ENCODE measurements around the gene EIF2A.

The EIF2A gene

DNA sequence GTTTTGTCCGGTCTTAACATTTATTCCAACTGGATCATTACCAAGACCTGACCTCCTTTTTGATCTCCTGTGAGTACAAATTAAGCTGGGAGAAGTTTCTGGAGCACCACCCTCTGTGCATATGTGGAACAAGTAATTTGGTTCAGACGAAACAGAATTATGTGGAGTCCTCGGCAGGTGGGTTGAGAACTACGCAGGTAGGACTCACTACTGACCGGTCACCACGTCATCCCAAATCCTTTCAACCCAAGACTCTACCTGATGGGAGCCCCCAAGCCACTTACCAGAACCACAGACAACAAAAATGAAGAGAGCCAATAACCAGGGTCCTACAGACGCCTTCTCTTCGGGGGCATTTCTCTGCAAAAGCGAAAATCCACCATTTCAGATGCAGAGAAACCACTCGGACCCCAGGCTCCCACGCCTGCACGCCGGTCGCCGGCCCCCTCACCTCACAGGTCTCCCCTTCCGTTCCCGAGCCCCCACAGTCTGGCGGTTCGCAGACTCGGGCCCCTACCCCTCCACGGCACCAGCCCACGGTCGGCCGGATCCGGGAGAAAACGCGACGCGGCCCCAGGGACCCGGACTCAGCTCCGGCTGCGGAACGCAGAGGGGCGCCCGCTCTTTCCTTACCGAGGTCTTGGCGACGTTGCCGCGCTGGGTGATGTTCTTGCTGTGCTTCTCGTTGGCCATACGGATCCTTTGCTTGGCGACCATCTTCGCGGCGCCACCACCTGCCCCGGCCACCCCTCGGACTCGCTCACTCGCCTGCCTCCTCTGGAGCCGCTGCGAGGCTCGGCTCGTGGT lies 965 bp upstream of the EIF2A start:
- peaks cover 10% of the 10 kb centered on the region for H3K4me1 ChIP-seq (ENCODE audit: control insufficient read depth, insufficient read depth, low read length)
- peak overlapping the region; percentile 96 for H3K4me3 ChIP-seq (ENCODE audit: low read length)
- peak overlapping the region; percentile 98 for H3K27ac ChIP-seq (ENCODE audit: low read depth, low read length)
- peak overlapping the region; percentile 96 for H3K9ac ChIP-seq (ENCODE audit: low read length)
- H3K36me3 ChIP-seq (ENCODE audit: control insufficient read depth, insufficient read depth, low read length): no peaks in the 10 kb centered on the region
- no peaks in the 10 kb centered on the region for H3K27me3 ChIP-seq (ENCODE audit: control insufficient read depth, insufficient read depth, low read length)

DNA sequence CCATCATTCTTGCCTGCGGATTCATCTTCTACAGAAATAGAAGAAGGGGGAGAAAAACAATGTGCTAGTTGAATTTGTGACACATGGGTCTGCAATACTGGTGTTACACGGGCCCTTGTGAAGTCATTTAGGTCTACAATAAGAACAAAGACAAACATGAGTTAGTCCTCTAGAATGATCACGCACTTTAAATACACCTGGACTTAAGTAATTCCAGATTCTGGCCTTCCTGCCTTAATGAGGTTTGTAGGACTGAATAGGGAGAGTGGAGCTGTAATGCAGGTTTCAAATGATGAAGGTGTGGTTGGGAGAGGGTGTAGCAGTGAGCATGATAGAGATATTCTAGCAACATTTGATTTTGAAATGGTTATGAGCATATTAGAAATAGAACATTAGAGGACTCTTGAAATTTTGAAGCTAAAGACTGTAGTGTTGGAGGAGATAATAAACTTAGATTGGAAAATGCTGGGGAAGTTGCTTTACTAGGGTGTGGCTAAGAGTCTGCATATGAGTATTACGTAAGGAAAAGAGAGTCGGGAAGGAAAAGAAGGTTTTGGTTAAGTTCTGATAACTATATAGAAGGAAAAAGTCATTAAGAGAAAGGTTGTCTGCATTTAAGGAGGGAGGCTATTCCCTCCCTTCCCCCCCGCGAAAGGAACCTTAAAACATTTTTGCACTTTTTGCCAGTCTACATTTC lies 606 bp downstream of the EIF2A start:
- H3K9ac ChIP-seq (ENCODE audit: low read length): peak overlapping the region; percentile 75
- peak overlapping the region; percentile 75 for H3K4me3 ChIP-seq (ENCODE audit: low read length)
- H3K36me3 ChIP-seq (ENCODE audit: control insufficient read depth, insufficient read depth, low read length): peaks cover 3% of the 10 kb centered on the region
- no peaks in the 10 kb centered on the region for H3K27me3 ChIP-seq (ENCODE audit: control insufficient read depth, insufficient read depth, low read length)
- peaks cover 10% of the 10 kb centered on the region for H3K4me1 ChIP-seq (ENCODE audit: control insufficient read depth, insufficient read depth, low read length)
- peak overlapping the region; percentile 86 for H3K27ac ChIP-seq (ENCODE audit: low read depth, low read length)

DNA sequence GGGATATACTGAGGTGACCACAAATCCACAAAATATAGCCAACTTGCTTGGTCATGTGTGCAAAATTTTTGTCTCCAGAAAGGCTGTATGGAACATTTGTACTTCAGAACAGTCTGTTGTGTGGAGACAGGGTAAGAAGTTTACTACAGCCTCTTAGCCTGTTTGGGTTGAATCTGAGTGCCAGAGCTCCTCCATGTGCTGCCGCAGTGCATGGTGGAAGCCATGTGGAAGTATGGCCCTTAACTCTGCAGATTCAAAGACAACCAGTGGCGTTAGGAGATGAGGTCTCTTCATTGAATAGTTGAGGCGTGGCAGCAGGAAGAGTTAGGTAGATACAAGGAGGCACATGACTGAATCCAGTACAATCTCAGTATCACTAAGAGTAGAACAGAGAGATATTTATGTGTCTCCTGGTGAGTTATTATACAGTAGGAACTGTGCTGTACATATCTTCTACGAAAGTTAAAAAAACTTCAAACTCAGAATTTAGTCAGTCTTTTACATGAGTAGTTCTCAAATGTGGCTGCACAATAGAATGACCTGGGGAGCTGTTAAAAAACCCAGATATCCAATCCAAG lies 9.4 kb downstream of the EIF2A start:
- Histone ChIP-seq H3K36me3 (ENCODE audit: control insufficient read depth, insufficient read depth, low read length) (peaks cover 7% of the 10 kb centered on the region), H3K9ac (ENCODE audit: low read length) (no peak overlapping the region), H3K4me1 (ENCODE audit: control insufficient read depth, insufficient read depth, low read length) (no peaks in the 10 kb centered on the region), H3K4me3 (ENCODE audit: low read length) (no peak overlapping the region), H3K27me3 (ENCODE audit: control insufficient read depth, insufficient read depth, low read length) (no peaks in the 10 kb centered on the region), H3K27ac (ENCODE audit: low read depth, low read length) (no peak overlapping the region)

DNA sequence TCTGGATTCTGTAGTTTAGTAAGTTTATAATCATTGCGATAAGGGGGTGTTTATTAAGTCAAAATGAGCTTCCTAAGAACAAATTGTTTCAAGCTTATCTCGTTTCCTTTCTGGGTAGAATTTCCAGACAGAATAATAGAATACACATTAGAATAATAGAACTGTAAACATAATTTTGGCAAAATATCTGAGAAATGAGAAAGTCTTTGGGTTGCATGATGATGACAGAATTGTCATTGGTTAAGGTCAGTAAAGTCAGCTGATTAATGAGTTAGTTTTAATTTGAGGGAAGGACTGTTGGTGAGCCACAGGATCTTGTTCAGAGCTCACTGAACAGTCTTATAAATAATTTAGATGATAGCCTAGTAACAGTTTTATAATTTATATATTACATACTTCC lies 10.2 kb downstream of the EIF2A start:
- H3K9ac ChIP-seq (ENCODE audit: low read length): no peak overlapping the region
- no peak overlapping the region for H3K4me3 ChIP-seq (ENCODE audit: low read length)
- H3K27me3 ChIP-seq (ENCODE audit: control insufficient read depth, insufficient read depth, low read length): no peaks in the 10 kb centered on the region
- H3K27ac ChIP-seq (ENCODE audit: low read depth, low read length): no peak overlapping the region
- no peaks in the 10 kb centered on the region for H3K4me1 ChIP-seq (ENCODE audit: control insufficient read depth, insufficient read depth, low read length)
- H3K36me3 ChIP-seq (ENCODE audit: control insufficient read depth, insufficient read depth, low read length): peaks cover 6% of the 10 kb centered on the region

DNA sequence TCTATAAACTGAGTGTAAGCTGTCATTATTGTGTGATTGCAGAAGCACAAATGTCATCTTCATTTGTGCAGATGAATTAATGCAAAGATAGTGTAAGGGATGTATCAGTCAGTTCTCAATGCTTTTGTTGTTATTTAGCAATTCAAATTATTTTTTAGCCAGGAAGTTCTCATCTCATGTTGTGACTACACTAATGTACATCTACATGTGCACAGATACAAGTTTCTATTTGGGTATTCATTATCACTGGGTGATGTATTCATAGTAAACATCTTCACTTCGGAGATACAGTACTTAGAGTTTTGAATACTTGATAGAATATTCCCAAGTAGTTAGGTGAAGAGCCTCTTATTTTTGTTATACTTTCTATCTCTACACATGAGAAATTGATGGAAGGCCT lies 11.1 kb downstream of the EIF2A start:
- Histone ChIP-seq H3K4me1 (ENCODE audit: control insufficient read depth, insufficient read depth, low read length) (no peaks in the 10 kb centered on the region), H3K4me3 (ENCODE audit: low read length) (no peak overlapping the region), H3K27me3 (ENCODE audit: control insufficient read depth, insufficient read depth, low read length) (no peaks in the 10 kb centered on the region), H3K9ac (ENCODE audit: low read length) (no peak overlapping the region), H3K27ac (ENCODE audit: low read depth, low read length) (no peak overlapping the region), H3K36me3 (ENCODE audit: control insufficient read depth, insufficient read depth, low read length) (peaks cover 6% of the 10 kb centered on the region)

DNA sequence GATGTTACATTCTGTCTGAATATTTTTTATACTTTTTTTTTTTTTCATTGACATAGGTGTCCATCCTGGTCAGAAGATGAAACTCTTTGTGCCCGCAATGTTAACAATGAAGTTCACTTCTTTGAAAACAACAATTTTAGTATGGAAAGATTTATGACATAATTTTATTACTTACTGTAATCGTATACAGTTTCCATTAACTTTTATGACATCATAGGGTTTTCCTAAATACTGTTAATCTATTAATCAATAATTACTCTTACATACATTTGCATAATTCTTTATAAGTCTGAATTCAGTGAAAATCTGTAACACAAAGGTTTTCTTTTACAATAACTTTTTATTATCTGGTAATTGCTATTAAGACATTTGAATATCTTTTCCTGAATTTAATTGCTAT lies 17.7 kb downstream of the EIF2A start:
- Histone ChIP-seq H3K9ac (ENCODE audit: low read length) (no peak overlapping the region), H3K36me3 (ENCODE audit: control insufficient read depth, insufficient read depth, low read length) (peaks cover 7% of the 10 kb centered on the region), H3K27me3 (ENCODE audit: control insufficient read depth, insufficient read depth, low read length) (no peaks in the 10 kb centered on the region), H3K4me1 (ENCODE audit: control insufficient read depth, insufficient read depth, low read length) (no peaks in the 10 kb centered on the region), H3K4me3 (ENCODE audit: low read length) (no peak overlapping the region), H3K27ac (ENCODE audit: low read depth, low read length) (no peak overlapping the region)

DNA sequence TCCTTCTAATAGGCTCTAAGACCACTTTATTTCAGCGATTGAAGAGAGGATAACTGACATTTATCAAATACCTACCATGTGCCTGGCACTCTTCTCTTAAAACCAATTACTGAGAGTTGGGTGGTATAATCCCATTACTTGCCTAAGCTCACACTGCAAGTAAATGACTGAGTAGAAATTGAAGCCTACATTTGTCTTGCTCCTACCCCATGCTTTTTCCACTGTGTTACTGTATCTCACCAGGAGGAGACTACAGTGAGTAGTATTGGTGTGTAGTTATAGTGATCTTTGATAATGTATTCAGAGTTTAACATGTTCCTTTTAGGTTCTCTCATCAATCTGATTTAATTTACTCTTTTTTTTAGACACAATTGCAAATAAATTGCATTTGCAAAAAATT lies 20.7 kb downstream of the EIF2A start:
- Histone ChIP-seq H3K27ac (ENCODE audit: low read depth, low read length) (no peak overlapping the region), H3K4me1 (ENCODE audit: control insufficient read depth, insufficient read depth, low read length) (no peaks in the 10 kb centered on the region)

DNA sequence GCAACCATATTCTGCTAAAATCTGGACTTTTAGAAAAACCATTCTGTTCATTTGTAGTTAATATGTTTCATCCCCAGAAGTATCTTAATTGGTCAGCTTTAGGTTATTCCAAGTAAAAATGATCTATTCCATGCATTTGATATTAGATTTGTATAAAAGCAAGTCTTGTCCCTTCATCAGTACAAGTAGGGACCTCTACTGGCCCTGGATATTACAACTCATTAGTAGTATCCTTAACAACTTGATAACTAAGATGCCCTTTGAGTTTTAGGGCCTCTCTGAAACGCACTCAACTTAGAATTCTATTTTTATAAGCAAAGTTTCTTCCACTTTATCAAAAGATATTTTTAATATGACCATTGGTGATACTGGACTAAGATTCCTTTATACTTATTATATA lies 31.3 kb downstream of the EIF2A start:
- H3K4me1 ChIP-seq (ENCODE audit: control insufficient read depth, insufficient read depth, low read length): no peaks in the 10 kb centered on the region
- no peak overlapping the region for H3K27ac ChIP-seq (ENCODE audit: low read depth, low read length)
- H3K27me3 ChIP-seq (ENCODE audit: control insufficient read depth, insufficient read depth, low read length): no peaks in the 10 kb centered on the region
- no peak overlapping the region for H3K9ac ChIP-seq (ENCODE audit: low read length)
- H3K36me3 ChIP-seq (ENCODE audit: control insufficient read depth, insufficient read depth, low read length): peaks cover 16% of the 10 kb centered on the region
- no peak overlapping the region for H3K4me3 ChIP-seq (ENCODE audit: low read length)

More for the DNA sequence above, 20.7 kb downstream of the EIF2A start:
- Histone ChIP-seq H3K9ac (ENCODE audit: low read length) (no peak overlapping the region), H3K36me3 (ENCODE audit: control insufficient read depth, insufficient read depth, low read length) (peaks cover 7% of the 10 kb centered on the region), H3K4me3 (ENCODE audit: low read length) (no peak overlapping the region), H3K27me3 (ENCODE audit: control insufficient read depth, insufficient read depth, low read length) (no peaks in the 10 kb centered on the region)

DNA sequence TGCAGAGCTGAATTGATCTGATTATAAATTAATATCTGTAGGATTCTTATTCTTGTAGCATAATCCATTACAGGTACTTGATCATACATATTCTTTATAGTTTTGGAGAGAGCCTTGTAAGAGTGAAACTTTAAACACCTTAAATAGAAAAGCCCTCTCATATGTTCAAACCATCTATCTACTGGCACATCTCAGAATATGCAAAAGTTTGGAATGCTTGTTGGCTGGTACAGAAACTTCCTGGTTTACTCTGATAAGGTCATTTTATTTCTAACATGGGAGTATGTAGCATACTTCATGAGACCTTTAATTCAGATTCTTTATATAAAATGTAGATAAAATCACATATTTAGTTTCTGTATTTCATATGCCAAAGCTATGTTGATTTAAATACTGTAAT lies 34.6 kb downstream of the EIF2A start:
- no peak overlapping the region for H3K27ac ChIP-seq (ENCODE audit: low read depth, low read length)
- no peaks in the 10 kb centered on the region for H3K27me3 ChIP-seq (ENCODE audit: control insufficient read depth, insufficient read depth, low read length)
- peaks cover 14% of the 10 kb centered on the region for H3K36me3 ChIP-seq (ENCODE audit: control insufficient read depth, insufficient read depth, low read length)
- no peak overlapping the region for H3K4me3 ChIP-seq (ENCODE audit: low read length)
- no peaks in the 10 kb centered on the region for H3K4me1 ChIP-seq (ENCODE audit: control insufficient read depth, insufficient read depth, low read length)
- no peak overlapping the region for H3K9ac ChIP-seq (ENCODE audit: low read length)

DNA sequence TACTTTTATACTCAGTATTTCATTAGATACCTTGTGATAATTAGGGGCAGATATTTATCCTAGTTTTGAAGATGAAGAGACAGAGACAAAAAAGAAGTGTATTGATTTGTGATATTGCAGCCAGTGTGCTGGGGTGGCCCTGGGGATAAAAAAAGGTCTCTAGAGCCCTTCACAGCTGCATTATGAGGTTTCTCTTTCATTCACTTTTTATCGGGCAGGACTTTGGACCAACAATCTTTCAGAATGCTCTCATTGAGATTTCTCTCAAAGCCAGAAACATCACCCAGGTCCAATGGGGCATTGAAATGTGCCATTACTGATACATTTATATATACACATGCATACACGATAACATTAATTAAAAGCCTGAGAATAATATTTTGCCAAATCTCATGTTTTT lies 36.0 kb downstream of the EIF2A start:
- Histone ChIP-seq H3K9ac (ENCODE audit: low read length) (no peak overlapping the region), H3K27me3 (ENCODE audit: control insufficient read depth, insufficient read depth, low read length) (no peaks in the 10 kb centered on the region), H3K36me3 (ENCODE audit: control insufficient read depth, insufficient read depth, low read length) (peaks cover 8% of the 10 kb centered on the region), H3K4me1 (ENCODE audit: control insufficient read depth, insufficient read depth, low read length) (no peaks in the 10 kb centered on the region), H3K4me3 (ENCODE audit: low read length) (no peak overlapping the region), H3K27ac (ENCODE audit: low read depth, low read length) (no peak overlapping the region)

DNA sequence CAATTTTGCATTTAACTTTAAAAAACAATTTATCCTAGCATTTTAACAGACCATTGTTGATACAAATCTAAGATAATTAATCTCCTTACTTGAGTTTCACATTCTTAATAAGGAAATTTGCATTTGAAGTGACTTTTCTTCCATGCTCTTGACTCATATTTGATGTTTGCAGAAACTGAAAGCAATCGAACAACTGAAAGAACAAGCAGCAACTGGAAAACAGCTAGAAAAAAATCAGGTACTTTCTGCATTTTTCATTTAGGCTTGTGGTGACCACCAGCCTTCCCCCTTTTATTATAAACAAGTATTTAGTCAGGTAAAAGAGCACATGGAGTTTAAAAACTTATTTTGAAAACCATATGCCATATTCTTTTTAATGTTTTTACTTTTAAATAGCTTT lies 36.4 kb downstream of the EIF2A start:
- Histone ChIP-seq H3K9ac (ENCODE audit: low read length) (no peak overlapping the region), H3K27ac (ENCODE audit: low read depth, low read length) (no peak overlapping the region), H3K36me3 (ENCODE audit: control insufficient read depth, insufficient read depth, low read length) (peaks cover 7% of the 10 kb centered on the region), H3K4me1 (ENCODE audit: control insufficient read depth, insufficient read depth, low read length) (no peaks in the 10 kb centered on the region), H3K4me3 (ENCODE audit: low read length) (no peak overlapping the region), H3K27me3 (ENCODE audit: control insufficient read depth, insufficient read depth, low read length) (no peaks in the 10 kb centered on the region)

DNA sequence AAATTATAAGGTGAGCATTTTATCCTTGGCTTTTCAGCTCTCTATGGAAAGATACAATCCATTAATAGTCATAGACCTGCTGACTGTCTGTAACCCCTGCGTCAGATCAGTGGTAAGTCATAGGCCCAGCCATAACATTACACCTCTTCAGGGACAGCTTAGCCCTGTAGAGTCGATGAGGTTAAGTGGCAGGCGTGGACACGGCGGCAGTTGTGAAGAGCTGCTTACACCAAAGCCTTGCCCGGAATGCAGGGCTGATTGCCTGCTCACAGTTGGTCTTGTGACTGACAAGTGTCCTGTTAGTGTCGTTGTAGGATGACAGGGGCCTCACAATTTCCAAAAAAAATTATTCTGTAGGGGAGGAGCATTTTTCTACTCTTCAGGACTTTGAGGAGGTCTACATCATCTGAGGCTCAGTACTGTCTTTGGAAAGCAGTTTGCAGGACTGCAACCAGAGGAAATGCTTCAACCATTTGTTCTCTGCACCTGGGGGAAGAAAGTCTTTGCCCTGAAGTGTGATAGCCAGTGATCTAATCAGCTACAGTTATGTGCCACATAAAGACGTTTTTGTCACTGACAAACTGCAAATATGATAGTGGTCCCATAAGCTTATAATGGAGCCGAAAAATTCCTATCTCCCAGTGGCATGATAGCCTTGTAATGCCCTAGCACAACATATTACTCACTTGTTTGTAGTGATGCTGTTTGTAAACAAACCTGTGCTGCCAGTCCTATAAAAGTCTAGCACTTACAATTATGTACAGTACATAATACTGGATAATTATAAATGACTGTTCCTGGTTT lies 41.6 kb downstream of the EIF2A start:
- Histone ChIP-seq H3K36me3 (ENCODE audit: control insufficient read depth, insufficient read depth, low read length) (peaks cover 3% of the 10 kb centered on the region), H3K9ac (ENCODE audit: low read length) (no peak overlapping the region), H3K27me3 (ENCODE audit: control insufficient read depth, insufficient read depth, low read length) (no peaks in the 10 kb centered on the region), H3K4me3 (ENCODE audit: low read length) (no peak overlapping the region), H3K27ac (ENCODE audit: low read depth, low read length) (no peak overlapping the region), H3K4me1 (ENCODE audit: control insufficient read depth, insufficient read depth, low read length) (no peaks in the 10 kb centered on the region)
